DND-41 (cell line): Measurements from ENCODE around the gene KIAA1328.
"Not testable (repeated sequence)": the region's sequence is repeated elsewhere in the genome, so short reads cannot be mapped to it uniquely, and the experiment has no call there.

Experiments
- ATAC-seq: fragments of 200-7000 bp; cut with Tn5 transposase; 3 replicates; pipeline ENCODE4 v1.9.1; 2021; ENCODE audit warnings: low read depth; ENCODE audit not compliant: insufficient read depth
- DNase-seq: peaks from one replicate; pipeline ENCODE4 v3.0.0-alpha.2; 2020
- H2AFZ ChIP-seq: 2 replicates; pipeline ENCODE4 v1.6.0; 2012; ENCODE audit warnings: low read depth, low read length
- H3K27ac ChIP-seq: 2 replicates; pipeline ENCODE4 v1.5.1; 2012; ENCODE audit warnings: low read length, inconsistent platforms
- H3K27me3 ChIP-seq: fragments of 200-600 bp; sonication (generic); 2 replicates; pipeline ENCODE4 v1.6.0; 2012; ENCODE audit warnings: low read length, mild to moderate bottlenecking, inconsistent platforms; ENCODE audit not compliant: insufficient read depth, poor library complexity
- H3K36me3 ChIP-seq: 2 replicates; pipeline ENCODE4 v1.5.1; 2012; ENCODE audit warnings: low read length, inconsistent platforms; ENCODE audit not compliant: insufficient read depth
- H3K4me1 ChIP-seq: 2 replicates; pipeline ENCODE4 v1.5.1; 2012; ENCODE audit warnings: mild to moderate bottlenecking, low read length; ENCODE audit not compliant: insufficient read depth
- H3K4me2 ChIP-seq: 2 replicates; pipeline ENCODE4 v1.6.0; 2012; ENCODE audit warnings: mild to moderate bottlenecking, moderate library complexity, low read length, inconsistent platforms; ENCODE audit not compliant: insufficient read depth
- H3K4me3 ChIP-seq, 2 experiments: fragments of 200-600 bp in 1 of 2; shearing (Covaris generic) in 1 of 2; 2 replicates each; pipeline ENCODE4 v1.5.1; 2012 to 2016; ENCODE audit warnings: inconsistent platforms in 2 of 2, low read length in 2 of 2, mild to moderate bottlenecking in 2 of 2, low read depth in 1 of 2, moderate library complexity in 1 of 2
- H3K79me2 ChIP-seq: 2 replicates; pipeline ENCODE4 v1.6.0; 2012; ENCODE audit warnings: low read length, inconsistent platforms; ENCODE audit not compliant: insufficient read depth
- H3K9ac ChIP-seq: 2 replicates; pipeline ENCODE4 v1.6.0; 2012; ENCODE audit warnings: low read depth, mild to moderate bottlenecking, inconsistent platforms, low read length, moderate library complexity
- H3K9me3 ChIP-seq: 2 replicates; pipeline ENCODE4 v1.5.1; 2012; ENCODE audit warnings: low read length, moderate library complexity, mild to moderate bottlenecking, inconsistent platforms; ENCODE audit not compliant: insufficient read depth, severe bottlenecking
- H4K20me1 ChIP-seq: 2 replicates; pipeline ENCODE4 v1.6.0; 2012; ENCODE audit warnings: low read length; ENCODE audit not compliant: insufficient read depth
- EZH2 ChIP-seq: IDR thresholded peaks from 3 replicates; pipeline ENCODE4 v1.6.1; 2012; ENCODE audit warnings: borderline replicate concordance, low read depth, mild to moderate bottlenecking, moderate library complexity, low read length, inconsistent platforms; ENCODE audit not compliant: severe bottlenecking
- TF ChIP-seq, protein P1 (sequence below): IDR thresholded peaks from 2 replicates; pipeline ENCODE4 v1.5.1; 2012; ENCODE audit warnings: borderline replicate concordance, low read length, moderate library complexity, mild to moderate bottlenecking; ENCODE audit not compliant: poor library complexity, severe bottlenecking; ENCODE audit errors: extremely low read depth

The KIAA1328 gene

DNA sequence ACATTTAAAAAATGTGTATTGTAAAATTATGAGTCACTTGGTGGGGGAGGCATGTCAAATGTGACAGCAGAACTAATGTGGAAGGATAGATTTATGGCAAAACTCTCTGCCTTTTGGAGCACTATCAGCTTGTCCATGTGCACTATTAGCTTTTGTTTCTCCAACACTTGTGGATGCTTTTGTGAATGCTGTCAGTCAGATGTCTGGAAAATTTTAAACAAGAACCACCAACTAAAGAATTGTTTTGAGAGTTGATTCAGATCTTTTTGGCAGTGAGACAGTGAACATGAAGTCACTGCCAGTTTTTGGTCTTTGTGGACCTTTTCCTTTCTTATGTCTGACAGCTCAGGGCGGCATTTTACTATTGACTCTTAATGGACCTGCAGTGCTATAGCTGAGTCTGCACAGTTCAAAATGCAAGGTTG, 72.4 kb downstream of the KIAA1328 start:
- no peak for ATAC-seq
- no peak overlapping the region for H2AFZ ChIP-seq

DNA sequence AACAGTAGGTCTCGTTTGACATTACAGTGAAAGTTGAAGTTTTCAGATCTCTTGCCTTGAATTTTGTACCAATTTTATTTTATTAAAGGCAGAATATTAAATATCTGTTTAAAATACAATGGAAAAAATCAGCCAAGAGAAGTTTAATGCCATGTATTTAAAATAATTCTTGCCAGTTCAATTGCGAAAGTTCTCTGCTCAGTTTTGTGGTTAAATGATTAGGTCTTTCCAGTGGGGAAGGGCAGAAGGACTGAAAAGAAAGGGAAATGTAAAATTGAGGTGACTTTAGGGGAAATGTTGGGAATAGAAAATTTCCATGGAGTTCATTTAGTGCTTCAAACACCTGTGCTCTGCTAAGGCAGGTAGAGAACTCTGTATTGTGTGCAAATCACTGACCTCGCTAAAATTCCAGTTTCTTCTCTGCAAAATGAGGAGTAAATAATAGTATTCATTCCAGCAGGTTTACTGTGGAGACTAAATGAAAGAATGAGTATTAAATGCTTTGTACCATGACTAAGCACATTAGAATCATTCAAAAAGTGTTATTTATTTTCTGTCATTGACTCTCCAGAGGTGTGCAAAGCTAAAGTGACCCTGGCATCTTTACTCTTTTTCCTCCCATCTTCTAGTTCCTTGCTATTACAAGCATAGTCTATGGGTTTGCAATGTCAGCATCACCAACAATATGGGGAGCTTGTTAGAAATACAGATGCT, 74.4 kb downstream of the KIAA1328 start:
- Histone ChIP-seq H3K9ac (no peak overlapping the region), H3K4me1 (no peaks in the 10 kb centered on the region), H3K27me3 (no peaks in the 10 kb centered on the region), H3K36me3 (no peaks in the 10 kb centered on the region), H3K4me2 (no peak overlapping the region), H3K9me3 (peaks cover 5% of the 10 kb centered on the region), H3K4me3 (no peak overlapping the region), H3K27ac (no peak overlapping the region), H4K20me1 (no peaks in the 10 kb centered on the region), H3K79me2 (no peaks in the 10 kb centered on the region), H2AFZ (no peak overlapping the region)
- ATAC-seq (no peak), DNase-seq (no peak)
- TF ChIP-seq, protein P1, sequence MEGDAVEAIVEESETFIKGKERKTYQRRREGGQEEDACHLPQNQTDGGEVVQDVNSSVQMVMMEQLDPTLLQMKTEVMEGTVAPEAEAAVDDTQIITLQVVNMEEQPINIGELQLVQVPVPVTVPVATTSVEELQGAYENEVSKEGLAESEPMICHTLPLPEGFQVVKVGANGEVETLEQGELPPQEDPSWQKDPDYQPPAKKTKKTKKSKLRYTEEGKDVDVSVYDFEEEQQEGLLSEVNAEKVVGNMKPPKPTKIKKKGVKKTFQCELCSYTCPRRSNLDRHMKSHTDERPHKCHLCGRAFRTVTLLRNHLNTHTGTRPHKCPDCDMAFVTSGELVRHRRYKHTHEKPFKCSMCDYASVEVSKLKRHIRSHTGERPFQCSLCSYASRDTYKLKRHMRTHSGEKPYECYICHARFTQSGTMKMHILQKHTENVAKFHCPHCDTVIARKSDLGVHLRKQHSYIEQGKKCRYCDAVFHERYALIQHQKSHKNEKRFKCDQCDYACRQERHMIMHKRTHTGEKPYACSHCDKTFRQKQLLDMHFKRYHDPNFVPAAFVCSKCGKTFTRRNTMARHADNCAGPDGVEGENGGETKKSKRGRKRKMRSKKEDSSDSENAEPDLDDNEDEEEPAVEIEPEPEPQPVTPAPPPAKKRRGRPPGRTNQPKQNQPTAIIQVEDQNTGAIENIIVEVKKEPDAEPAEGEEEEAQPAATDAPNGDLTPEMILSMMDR, result no peak
- no peak for TF ChIP-seq EZH2

More for the DNA sequence above, 72.4 kb downstream of the KIAA1328 start:
- Histone ChIP-seq H3K79me2 (no peaks in the 10 kb centered on the region), H3K4me2 (no peak overlapping the region), H3K36me3 (no peaks in the 10 kb centered on the region), H3K4me3 (no peak overlapping the region), H3K9me3 (peaks cover 5% of the 10 kb centered on the region), H4K20me1 (no peaks in the 10 kb centered on the region), H3K4me1 (peaks cover 9% of the 10 kb centered on the region), H3K27me3 (no peaks in the 10 kb centered on the region), H3K9ac (no peak overlapping the region), H3K27ac (no peak overlapping the region)
- no peak for TF ChIP-seq EZH2
- TF ChIP-seq, protein P1, result no peak
- no peak for DNase-seq

DNA sequence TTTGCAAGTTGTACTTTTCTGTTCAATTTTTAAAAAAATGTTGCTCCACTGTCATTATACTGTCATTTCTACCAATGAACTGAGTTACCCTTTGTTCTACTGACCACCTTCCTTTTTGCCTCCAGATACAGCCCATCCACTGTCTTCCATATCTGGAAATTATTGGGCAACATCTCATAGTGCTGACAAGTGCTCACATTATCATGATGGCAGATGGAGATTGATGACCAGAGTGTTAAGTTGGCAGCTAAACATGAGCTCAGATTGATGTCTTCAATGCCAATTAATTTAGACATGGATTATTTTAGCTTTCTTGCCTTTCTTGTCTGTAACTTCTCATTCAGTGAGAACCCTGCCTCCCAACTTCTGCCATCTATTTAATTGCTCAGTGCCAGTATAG, 76.6 kb downstream of the KIAA1328 start:
- TF ChIP-seq, protein P1, result no peak
- TF ChIP-seq EZH2, result no peak
- Histone ChIP-seq H3K4me2 (no peak overlapping the region), H3K4me3 (no peak overlapping the region), H3K4me1 (no peaks in the 10 kb centered on the region), H3K27me3 (no peaks in the 10 kb centered on the region), H3K9ac (no peak overlapping the region), H3K79me2 (no peaks in the 10 kb centered on the region), H2AFZ (no peak overlapping the region), H3K36me3 (no peaks in the 10 kb centered on the region), H4K20me1 (no peaks in the 10 kb centered on the region), H3K27ac (no peak overlapping the region), H3K9me3 (no peaks in the 10 kb centered on the region)
- DNase-seq (no peak), ATAC-seq (no peak)

DNA sequence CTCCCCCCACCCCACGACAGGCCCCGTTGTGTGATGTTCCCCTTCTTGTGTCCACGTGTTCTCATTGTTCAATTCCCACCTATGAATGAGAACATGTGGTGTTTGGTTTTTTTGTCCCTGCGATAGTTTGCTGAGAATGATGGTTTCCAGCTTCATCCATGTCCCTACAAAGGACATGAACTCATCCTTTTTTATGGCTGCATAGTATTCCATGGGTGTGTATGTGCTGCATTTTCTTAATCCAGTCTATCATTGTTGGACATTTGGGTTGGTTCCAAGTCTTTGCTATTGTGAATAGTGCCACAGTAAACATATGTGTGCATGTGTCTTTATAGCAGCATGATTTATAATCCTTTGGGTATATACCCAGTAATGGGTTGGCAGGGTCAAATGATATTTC, 80.4 kb downstream of the KIAA1328 start:
- H3K79me2 ChIP-seq, DNase-seq: not testable (repeated sequence)

More for the DNA sequence above, 80.4 kb downstream of the KIAA1328 start:
- H3K9me3 ChIP-seq, H3K4me3 ChIP-seq, H3K4me2 ChIP-seq, H3K27ac ChIP-seq, H3K27me3 ChIP-seq, H3K9ac ChIP-seq, H4K20me1 ChIP-seq, H2AFZ ChIP-seq, H3K36me3 ChIP-seq, ATAC-seq: not testable (repeated sequence)
- H3K4me1 ChIP-seq, result peaks cover 24% of the 10 kb centered on the region
